GM19395 (cell line): ENCODE results near the gene OGDH.
"Not testable (repeated sequence)": the region's sequence is repeated elsewhere in the genome, so short reads cannot be mapped to it uniquely, and the experiment has no call there.

Source experiments
- ATAC-seq: cut with Tn5 transposase; IDR thresholded peaks from one replicate; pipeline ENCODE4 v1.9.1; 2021; ENCODE audit warnings: mild to moderate bottlenecking, moderate library complexity; ENCODE audit not compliant: unreplicated experiment

OGDH gene

GRCh38 chr7:44606341-44607140, at the start of gene OGDH:
Gene OGDH, plus strand, starts transcription at chr7:44606627. Its CDS starts 17,717 bp downstream, at chr7:44624344.
- peak; percentile 96 for ATAC-seq

GRCh38 chr7:44557485-44557884, 48.9 kb upstream of the OGDH start:
- ATAC-seq: no peak

- ATAC-seq: no peak
These were observed 46.9 kb upstream of the OGDH start for GRCh38 chr7:44559485-44559884.

GRCh38 chr7:44561481-44561880, 44.9 kb upstream of the OGDH start:
- ATAC-seq: no peak

- ATAC-seq: no peak
These were observed 44.3 kb upstream of the OGDH start for GRCh38 chr7:44561962-44562621.

DNA sequence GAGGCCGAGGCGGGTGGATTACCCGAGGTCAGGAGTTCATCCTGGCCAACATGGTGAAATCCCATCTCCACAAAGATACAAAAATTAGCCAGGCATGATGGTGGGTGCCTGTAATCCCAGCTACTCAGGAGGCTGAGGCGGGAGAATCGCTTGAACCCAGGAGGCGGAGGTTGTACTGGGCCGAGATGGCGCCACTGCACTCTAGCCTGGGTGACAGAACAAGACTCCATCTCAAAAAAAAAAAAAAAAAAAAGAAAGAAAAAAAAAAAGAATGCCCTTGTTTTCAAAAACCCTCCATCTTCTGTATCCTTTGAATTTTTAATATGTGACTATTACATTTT, 43.8 kb upstream of the OGDH start:
- ATAC-seq: not testable (repeated sequence)

DNA sequence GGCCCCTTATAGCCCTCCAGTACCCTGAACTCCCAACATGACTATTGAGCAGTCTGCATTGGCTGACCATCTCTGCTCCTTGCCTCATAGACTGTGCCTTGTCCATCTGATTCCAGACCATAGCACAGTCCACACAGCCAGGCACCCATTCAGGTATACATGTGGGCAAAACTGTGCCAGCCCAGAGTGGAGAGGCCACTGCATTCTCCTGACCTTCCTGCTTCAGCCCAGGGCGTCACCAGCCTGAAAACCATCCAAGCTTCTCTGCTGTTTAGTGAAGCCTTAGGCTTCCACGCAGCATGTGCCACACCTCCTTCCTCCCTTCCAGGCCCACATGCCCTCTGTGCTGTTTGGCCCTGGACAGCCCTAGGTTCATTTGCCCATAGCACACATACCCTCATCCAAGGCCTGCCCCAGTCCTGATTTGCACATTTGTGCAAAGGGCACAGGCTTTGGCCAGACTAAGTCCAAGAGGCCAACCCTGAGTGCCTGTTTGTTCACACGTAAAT, 43.2 kb upstream of the OGDH start:
- ATAC-seq: no peak

GRCh38 chr7:44564606-44565005, 41.8 kb upstream of the OGDH start:
- no peak for ATAC-seq

GRCh38 chr7:44565097-44565794, 41.2 kb upstream of the OGDH start:
- ATAC-seq: peak; percentile 80

DNA sequence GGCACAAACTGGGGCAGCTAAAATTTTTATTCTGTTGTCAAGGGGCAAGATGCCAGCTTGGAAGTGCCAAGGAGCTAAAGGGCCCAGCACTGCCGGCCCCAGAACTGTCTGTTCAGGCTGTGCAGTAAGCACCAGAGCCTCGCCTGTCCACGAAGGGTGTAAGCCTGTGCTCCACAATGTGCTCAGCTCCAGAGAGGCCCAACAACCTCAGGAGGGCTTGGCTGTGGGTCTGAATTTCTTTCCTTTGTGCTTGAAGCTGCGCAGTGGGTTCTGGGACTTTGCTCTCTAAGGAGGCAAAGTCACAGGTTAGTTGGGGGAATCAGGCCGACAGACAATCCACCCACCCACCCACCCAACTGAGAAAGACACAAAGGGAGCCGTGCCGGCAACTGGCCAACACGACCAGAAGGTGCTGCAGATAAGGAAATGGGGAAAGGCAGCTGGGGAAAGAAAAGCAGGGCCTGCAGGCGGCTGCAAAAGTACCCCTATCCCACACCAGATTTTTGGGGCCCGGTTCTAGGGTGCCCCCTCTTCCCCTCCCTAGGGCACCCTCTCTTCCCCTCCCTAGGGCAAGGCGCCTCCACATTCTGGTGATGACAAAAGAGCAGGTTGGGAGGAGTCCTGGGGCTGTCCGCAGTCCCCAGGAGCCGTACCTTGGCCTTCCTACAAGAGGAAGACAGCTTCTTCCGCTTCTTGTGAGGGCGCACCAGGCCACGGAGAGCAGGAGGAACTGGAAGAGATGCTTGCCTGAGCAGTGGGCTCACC, 40.5 kb upstream of the OGDH start:
- ATAC-seq: peak; percentile 39

- ATAC-seq: no peak
These were observed 39.7 kb upstream of the OGDH start for GRCh38 chr7:44566680-44567079.

DNA sequence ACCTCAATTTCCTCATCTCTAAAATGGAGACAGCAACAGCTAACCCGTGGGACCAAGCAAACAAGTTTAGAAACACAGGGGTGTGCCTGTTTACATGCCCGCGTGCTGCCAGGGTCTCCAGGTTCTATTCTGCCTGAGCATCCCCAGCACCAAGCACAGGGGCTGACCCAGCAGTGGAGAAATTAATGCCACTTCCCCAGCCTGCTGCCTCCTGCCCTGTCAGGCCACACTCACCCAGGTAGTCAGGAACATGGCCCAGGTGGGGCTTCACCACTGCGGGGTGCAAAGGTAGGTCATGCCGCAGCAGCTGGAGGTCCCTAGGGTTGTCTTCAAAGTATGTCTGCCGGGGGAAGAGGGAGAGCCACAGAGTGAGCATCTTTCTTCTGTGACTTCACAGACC, 38.5 kb upstream of the OGDH start:
- ATAC-seq: no peak

- no peak for ATAC-seq
These were observed 37.5 kb upstream of the OGDH start for GRCh38 chr7:44568771-44569560.

- no peak for ATAC-seq
These were observed 36.5 kb upstream of the OGDH start for GRCh38 chr7:44569959-44570358.

- no peak for ATAC-seq
These were observed 33.7 kb upstream of the OGDH start for GRCh38 chr7:44572771-44573170.

- ATAC-seq: peak; percentile 95
These were observed 32.8 kb upstream of the OGDH start, which contains the start of gene DDX56 for GRCh38 chr7:44573464-44574286. Gene DDX56, minus strand, starts transcription at chr7:44573908. Its CDS starts 13 bp downstream, at chr7:44573895.

DNA sequence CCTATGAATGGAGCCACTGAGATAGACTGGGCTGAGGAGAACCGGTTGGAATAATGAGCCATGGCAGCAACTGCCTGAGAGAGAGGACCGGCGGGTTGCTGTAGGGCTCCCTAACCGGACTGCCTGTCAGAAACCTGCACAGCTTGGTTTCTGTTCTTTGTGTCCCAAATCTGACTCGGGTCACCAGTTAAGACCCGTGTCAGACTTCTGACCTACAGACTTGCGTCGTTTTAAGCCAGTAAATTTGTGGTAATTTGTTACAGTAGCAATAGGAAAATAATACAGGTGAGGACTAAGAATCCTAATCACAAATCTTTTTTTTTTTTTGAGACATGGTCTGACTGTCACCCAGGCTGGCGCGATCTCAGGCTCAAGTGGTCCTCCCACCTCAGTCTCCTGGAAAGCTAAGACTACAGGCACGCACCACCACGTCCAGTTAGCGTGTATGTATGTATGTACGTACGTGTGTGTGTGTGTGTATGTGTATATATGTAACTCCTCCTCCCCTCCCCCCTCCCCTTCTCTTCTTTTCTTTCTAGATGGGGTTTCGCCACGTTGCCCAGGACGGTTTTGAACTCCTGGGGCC, 32.0 kb upstream of the OGDH start:
- ATAC-seq: no peak

GRCh38 chr7:44575054-44575453, 31.4 kb upstream of the OGDH start:
- no peak for ATAC-seq

GRCh38 chr7:44576228-44576627, 30.2 kb upstream of the OGDH start:
- no peak for ATAC-seq
